CD8-positive, alpha-beta memory T cell (primary cell): ENCODE data around the gene KRT84. TPM values are rescaled to one million over a fixed set of nuclear protein-coding genes. Genes with fewer than 3 reads are reported as not detected.

Experiments used
- CTCF ChIA-PET: fragments of 350-600 bp; sonication (Branson Sonifier 250); formaldehyde crosslinking; loops from one replicate; lab custom pipeline; 2021; ENCODE audit warnings: antibody characterized with exemption; lab: Charles Lee
- POLR2A ChIA-PET: fragments of 350-600 bp; sonication (Branson Sonifier 250); formaldehyde crosslinking; loops from one replicate; lab custom pipeline; 2021; ENCODE audit warnings: antibody characterized with exemption; lab: Charles Lee
- DNase-seq, 5 donors: peaks; one replicate each; pipeline versions ENCODE4 v3.0.0 to v3.0.0-alpha.2; 2020 to 2022; ENCODE audit warnings: mixed read lengths in 1 of 5
- H3K27ac ChIP-seq: one replicate; pipeline ENCODE4 v1.7.0; 2013; ENCODE audit warnings: low read depth, mild to moderate bottlenecking, low read length, moderate library complexity
- H3K27me3 ChIP-seq: 2 replicates; pipeline ENCODE4 v1.7.0; 2013; ENCODE audit warnings: low read length, mild to moderate bottlenecking; ENCODE audit not compliant: insufficient read depth, poor library complexity, severe bottlenecking
- H3K36me3 ChIP-seq: 2 replicates; pipeline ENCODE4 v1.7.0; 2013; ENCODE audit warnings: mild to moderate bottlenecking, low read length, moderate library complexity; ENCODE audit not compliant: insufficient read depth
- H3K4me1 ChIP-seq: 2 replicates; pipeline ENCODE4 v1.7.0; 2013; ENCODE audit warnings: mild to moderate bottlenecking, low read length, moderate library complexity; ENCODE audit not compliant: insufficient read depth
- H3K4me3 ChIP-seq: 2 replicates; pipeline ENCODE4 v1.7.0; 2013; ENCODE audit warnings: mild to moderate bottlenecking, low read length
- H3K9me3 ChIP-seq: 2 replicates; pipeline ENCODE4 v1.7.0; 2013; ENCODE audit warnings: mild to moderate bottlenecking, low read length
- H3K27ac Mint-ChIP-seq, 8 donors: one replicate each; pipeline ENCODE4 v1.8.0; 2020 to 2021; ENCODE audit warnings: mixed read lengths in 8 of 8, mild to moderate bottlenecking in 6 of 8, inconsistent platforms in 3 of 8, moderate library complexity in 3 of 8
- H3K27me3 Mint-ChIP-seq, 2 donors: one replicate each; pipeline ENCODE4 v1.8.0; 2020 to 2021; ENCODE audit warnings: mixed read lengths in 2 of 2, mild to moderate bottlenecking in 1 of 2, moderate library complexity in 1 of 2
- H3K36me3 Mint-ChIP-seq, 3 donors: one replicate each; pipeline ENCODE4 v1.8.0; 2020 to 2021; ENCODE audit warnings: mixed read lengths in 3 of 3, inconsistent platforms in 1 of 3, mild to moderate bottlenecking in 1 of 3
- H3K4me1 Mint-ChIP-seq, 3 donors: one replicate each; pipeline ENCODE4 v1.8.0; 2020 to 2021; ENCODE audit warnings: mixed read lengths in 3 of 3, inconsistent platforms in 1 of 3, mild to moderate bottlenecking in 1 of 3
- H3K4me3 Mint-ChIP-seq, 7 donors: one replicate each; pipeline ENCODE4 v1.8.0; 2020 to 2021; ENCODE audit warnings: mixed read lengths in 7 of 7, mild to moderate bottlenecking in 6 of 7, moderate library complexity in 4 of 7, inconsistent platforms in 2 of 7
- H3K9me3 Mint-ChIP-seq, 5 donors: one replicate each; pipeline ENCODE4 v1.8.0; 2020 to 2022; ENCODE audit warnings: mixed read lengths in 5 of 5, mild to moderate bottlenecking in 3 of 5, moderate library complexity in 2 of 5, inconsistent platforms in 1 of 5
- polyA plus RNA-seq: library from polyadenylated mRNA; unstranded; fragments of 300-500 nt; fragmentation: Illumina TruSeq; gene quantifications from one replicate; pipeline ENCODE4 v1.2.3, GENCODE V29; 2021
- total RNA-seq, 2 experiments: library from RNA; stranded (reverse); gene quantifications; one replicate each; pipeline ENCODE4 v1.2.3, GENCODE V29; 2021

Gene KRT84
- total and polyA plus RNA-seq, 3 experiments from 2014 or later: not detected

- POLR2A ChIA-PET: no interaction called here
- CTCF ChIA-PET: interaction anchor here (0.8 kb wide), 1 partner anchor 48 kb away, joined by 3 read pairs; no protein-coding TSS in a partner anchor
- no peak overlapping the region for H3K4me3 ChIP-seq
- Mint-ChIP-seq H3K27me3 (peaks cover 13 to 16% of the 10 kb centered on the region in 2 donors), H3K4me1 (peaks cover 2 to 5% (median 5%) of the 10 kb centered on the region in 3 donors), H3K4me3 (no peak overlapping the region), H3K27ac (no peak overlapping the region), H3K36me3 (peaks cover 0 to 4% (median 0%) of the 10 kb centered on the region in 3 donors), H3K9me3 (peaks cover 0 to 6% (median 2%) of the 10 kb centered on the region in 5 donors)
- no peaks in the 10 kb centered on the region for H3K9me3 ChIP-seq
- no peak overlapping the region for H3K27ac ChIP-seq
- no peak for DNase-seq
- H3K4me1 ChIP-seq: peaks cover 4% of the 10 kb centered on the region
- H3K27me3 ChIP-seq: no peaks in the 10 kb centered on the region
- H3K36me3 ChIP-seq: no peaks in the 10 kb centered on the region
These were observed 53.1 kb downstream of the KRT84 start for GRCh38 chr12:52332381-52332780.

- no peak overlapping the region for H3K4me3 ChIP-seq
- no peaks in the 10 kb centered on the region for H3K9me3 ChIP-seq
- Mint-ChIP-seq H3K4me3 (no peak overlapping the region), H3K36me3 (peaks cover 0 to 4% (median 0%) of the 10 kb centered on the region in 3 donors), H3K27ac (no peak overlapping the region), H3K27me3 (peaks cover 13 to 17% of the 10 kb centered on the region in 2 donors), H3K4me1 (peaks cover 2 to 9% (median 8%) of the 10 kb centered on the region in 3 donors), H3K9me3 (peaks cover 0 to 5% (median 2%) of the 10 kb centered on the region in 5 donors)
- peaks cover 4% of the 10 kb centered on the region for H3K4me1 ChIP-seq
- ChIA-PET CTCF (interaction anchor here (0.8 to 1.2 kb wide), 2 partner anchors 47 to 175 kb away, joined by 3 to 4 read pairs; no protein-coding TSS in a partner anchor), POLR2A (no interaction called here)
- no peaks in the 10 kb centered on the region for H3K27me3 ChIP-seq
- DNase-seq: no peak
- H3K36me3 ChIP-seq: no peaks in the 10 kb centered on the region
- H3K27ac ChIP-seq: no peak overlapping the region
These were observed 53.6 kb downstream of the KRT84 start for GRCh38 chr12:52331833-52332232.

- no peak overlapping the region for H3K4me3 Mint-ChIP-seq
- DNase-seq: peak in 1 of 5 donors; percentile 15
- Histone ChIP-seq H3K9me3 (no peaks in the 10 kb centered on the region), H3K4me1 (peaks cover 4% of the 10 kb centered on the region), H3K36me3 (no peaks in the 10 kb centered on the region), H3K4me3 (no peak overlapping the region), H3K27ac (no peak overlapping the region), H3K27me3 (no peaks in the 10 kb centered on the region)
- POLR2A ChIA-PET: no interaction called here
- H3K27me3 Mint-ChIP-seq: peaks cover 13 to 17% of the 10 kb centered on the region in 2 donors
- peaks cover 0 to 4% (median 0%) of the 10 kb centered on the region in 3 donors for H3K36me3 Mint-ChIP-seq
- peaks cover 2 to 9% (median 8%) of the 10 kb centered on the region in 3 donors for H3K4me1 Mint-ChIP-seq
- CTCF ChIA-PET: interaction anchor here (1.2 kb wide), 1 partner anchor 175 kb away, joined by 4 read pairs; no protein-coding TSS in a partner anchor
- no peak overlapping the region for H3K27ac Mint-ChIP-seq
- H3K9me3 Mint-ChIP-seq: no peaks in the 10 kb centered on the region
These were observed 54.4 kb downstream of the KRT84 start for GRCh38 chr12:52331039-52331438.

GRCh38 chr12:52327830-52328500 is 57.5 kb downstream of the KRT84 start:
- Histone ChIP-seq H3K27ac (no peak overlapping the region), H3K36me3 (no peaks in the 10 kb centered on the region), H3K4me3 (no peak overlapping the region), H3K27me3 (no peaks in the 10 kb centered on the region), H3K4me1 (peaks cover 4% of the 10 kb centered on the region), H3K9me3 (no peaks in the 10 kb centered on the region)
- no peaks in the 10 kb centered on the region for H3K36me3 Mint-ChIP-seq
- ChIA-PET CTCF (interaction anchor here (0.7 to 3.9 kb wide), 25 partner anchors 9 to 552 kb away, joined by 3 to 21 read pairs (median 4); no protein-coding TSS in a partner anchor), POLR2A (interaction anchor here (0.9 to 1.2 kb wide), 2 partner anchors 24 to 173 kb away, joined by 3 to 5 read pairs; no protein-coding TSS in a partner anchor)
- no peak overlapping the region for H3K4me3 Mint-ChIP-seq
- peaks cover 11 to 14% of the 10 kb centered on the region in 2 donors for H3K27me3 Mint-ChIP-seq
- H3K9me3 Mint-ChIP-seq: no peaks in the 10 kb centered on the region
- DNase-seq: no peak
- H3K27ac Mint-ChIP-seq: peak overlapping the region in 3 of 8 donors; percentile 13 to 92 (median 26)
- peaks cover 2 to 9% (median 8%) of the 10 kb centered on the region in 3 donors for H3K4me1 Mint-ChIP-seq

Other genes with a start within 250 kb of the KRT84 start
- gene KRT80, start 193.6 kb downstream of the KRT84 start, total RNA-seq: not detected
- not detected for gene KRT80, start 193.6 kb downstream of the KRT84 start, polyA plus RNA-seq
- 1 to 10 TPM; 3.2 to 5.6 TPM for gene KRT7, start 152.4 kb downstream of the KRT84 start, total RNA-seq
- not detected for gene KRT7, start 152.4 kb downstream of the KRT84 start, polyA plus RNA-seq
- gene KRT86, start 111.0 kb downstream of the KRT84 start, total RNA-seq: under 1 TPM in 1 of 2 experiments, not detected in 1; 0.31 TPM
- gene KRT86, start 111.0 kb downstream of the KRT84 start, polyA plus RNA-seq: not detected
- not detected for gene KRT81, start 94.1 kb downstream of the KRT84 start, total RNA-seq
- not detected for gene KRT81, start 94.1 kb downstream of the KRT84 start, polyA plus RNA-seq
- gene KRT83, start 64.3 kb downstream of the KRT84 start, total RNA-seq: not detected
- not detected for gene KRT83, start 64.3 kb downstream of the KRT84 start, polyA plus RNA-seq
- gene KRT85, start 18.2 kb downstream of the KRT84 start, total RNA-seq: not detected
- gene KRT85, start 18.2 kb downstream of the KRT84 start, polyA plus RNA-seq: not detected
- not detected for gene KRT82, start 20.7 kb upstream of the KRT84 start, total RNA-seq
- gene KRT82, start 20.7 kb upstream of the KRT84 start, polyA plus RNA-seq: not detected
- not detected for gene KRT75, start 48.7 kb upstream of the KRT84 start, total RNA-seq
- gene KRT75, start 48.7 kb upstream of the KRT84 start, polyA plus RNA-seq: not detected
- not detected for gene KRT6B, start 66.5 kb upstream of the KRT84 start, total RNA-seq
- gene KRT6B, start 66.5 kb upstream of the KRT84 start, polyA plus RNA-seq: not detected
- gene KRT6C, start 88.2 kb upstream of the KRT84 start, total RNA-seq: not detected
- gene KRT6C, start 88.2 kb upstream of the KRT84 start, polyA plus RNA-seq: not detected
- not detected for gene KRT6A, start 107.6 kb upstream of the KRT84 start, total RNA-seq
- gene KRT6A, start 107.6 kb upstream of the KRT84 start, polyA plus RNA-seq: not detected
- gene KRT5, start 134.7 kb upstream of the KRT84 start, total RNA-seq: not detected
- not detected for gene KRT5, start 134.7 kb upstream of the KRT84 start, polyA plus RNA-seq
- not detected for gene KRT71, start 167.5 kb upstream of the KRT84 start, total RNA-seq
- not detected for gene KRT71, start 167.5 kb upstream of the KRT84 start, polyA plus RNA-seq
- gene KRT74, start 188.2 kb upstream of the KRT84 start, total RNA-seq: not detected
- gene KRT74, start 188.2 kb upstream of the KRT84 start, polyA plus RNA-seq: not detected
- not detected for gene KRT72, start 215.8 kb upstream of the KRT84 start, total RNA-seq
- gene KRT72, start 215.8 kb upstream of the KRT84 start, polyA plus RNA-seq: not detected
- gene KRT73, start 232.9 kb upstream of the KRT84 start, total RNA-seq: under 1 TPM in 1 of 2 experiments, not detected in 1; 0.13 TPM
- gene KRT73, start 232.9 kb upstream of the KRT84 start, polyA plus RNA-seq: 0.24 TPM